Kasumi-1 (cell line): ENCODE measurements around the gene TM4SF5.
A peak's percentile ranks its signal among the peaks of the same experiment; 100 is the strongest.

Experiments used
- DNase-seq, 2 experiments: peaks; one replicate each; lab custom pipeline; 2025; lab: John Stamatoyannopoulos, UW

Gene TM4SF5, protein sequence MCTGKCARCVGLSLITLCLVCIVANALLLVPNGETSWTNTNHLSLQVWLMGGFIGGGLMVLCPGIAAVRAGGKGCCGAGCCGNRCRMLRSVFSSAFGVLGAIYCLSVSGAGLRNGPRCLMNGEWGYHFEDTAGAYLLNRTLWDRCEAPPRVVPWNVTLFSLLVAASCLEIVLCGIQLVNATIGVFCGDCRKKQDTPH

DNA sequence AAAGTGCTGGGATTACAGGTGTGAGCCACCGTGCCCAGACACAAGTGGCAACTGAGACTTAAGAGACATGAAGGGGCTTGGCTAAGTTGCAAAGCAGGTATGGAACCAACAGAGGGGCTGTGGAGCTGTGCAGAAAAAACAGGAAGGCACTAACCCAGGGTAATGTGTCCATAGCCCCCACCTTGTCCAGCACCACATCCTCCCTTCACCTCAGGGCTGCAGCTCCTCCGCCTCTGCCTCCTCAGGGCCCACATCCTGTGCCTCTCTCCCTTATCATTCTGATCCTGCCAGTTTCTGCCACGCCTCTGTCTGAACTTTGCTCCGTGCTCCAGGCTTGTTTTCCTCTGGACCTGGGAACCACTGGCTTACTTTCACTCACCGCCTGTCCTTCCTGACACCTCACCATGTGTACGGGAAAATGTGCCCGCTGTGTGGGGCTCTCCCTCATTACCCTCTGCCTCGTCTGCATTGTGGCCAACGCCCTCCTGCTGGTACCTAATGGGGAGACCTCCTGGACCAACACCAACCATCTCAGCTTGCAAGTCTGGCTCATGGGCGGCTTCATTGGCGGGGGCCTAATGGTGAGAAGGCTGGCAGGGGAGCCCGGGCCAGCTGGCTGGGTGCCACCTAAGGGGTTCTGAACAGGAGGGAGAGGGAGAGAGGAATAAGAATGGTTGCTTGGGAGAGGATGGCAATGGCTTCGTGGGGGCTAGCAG lies at the start of gene TM4SF5:
Gene TM4SF5, plus strand, starts transcription at position 368 of the 716 bp plus-strand sequence. Its CDS starts 37 bp downstream, at position 405.
- no peak for DNase-seq

DNA sequence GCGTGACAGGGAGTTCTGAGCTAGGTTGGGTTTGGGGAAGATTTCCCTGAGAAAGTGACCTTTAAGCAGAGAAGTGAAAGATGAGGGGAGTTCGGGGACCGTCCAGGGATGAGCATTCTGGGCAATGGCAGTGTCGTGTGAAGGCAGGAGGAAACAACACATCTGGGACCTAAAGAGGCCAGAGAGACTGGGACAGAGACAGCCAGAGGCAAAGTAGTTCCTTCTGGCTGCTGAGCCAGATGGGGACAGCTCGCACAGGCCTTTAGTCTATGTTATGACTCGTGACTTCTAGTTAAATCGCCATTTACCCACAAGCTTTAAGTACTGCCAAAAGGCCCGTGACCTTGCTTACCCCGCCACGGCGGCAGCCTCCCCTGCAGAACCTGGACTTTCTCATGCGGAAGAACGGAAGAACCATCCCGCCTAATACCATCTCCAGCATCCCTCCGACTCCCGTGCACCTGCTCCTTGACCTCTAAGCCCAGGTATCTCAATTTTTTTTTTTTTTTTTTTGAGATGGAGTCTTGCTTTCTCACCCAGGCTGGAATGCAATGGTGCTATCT lies 48.9 kb upstream of the TM4SF5 start:
- no peak for DNase-seq

DNA sequence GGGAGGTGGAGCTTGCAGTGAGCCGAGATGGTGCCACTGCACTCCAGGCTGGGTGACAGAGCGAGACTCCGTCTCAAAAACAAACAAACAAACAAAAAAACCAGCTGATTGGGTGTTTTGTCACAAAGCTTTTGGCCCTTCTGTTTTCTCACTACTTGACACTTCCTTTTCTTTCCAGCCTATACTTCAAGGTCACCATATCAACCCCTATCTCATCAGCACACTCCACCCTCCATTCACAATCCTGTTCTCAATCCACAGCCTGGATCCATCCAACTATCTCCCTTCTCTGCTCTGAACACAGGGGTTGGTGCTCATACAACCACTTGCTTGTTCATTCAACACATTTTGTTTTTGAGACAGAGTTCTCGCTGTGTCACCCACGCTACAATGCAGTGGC lies 47.0 kb upstream of the TM4SF5 start:
- no peak for DNase-seq

DNA sequence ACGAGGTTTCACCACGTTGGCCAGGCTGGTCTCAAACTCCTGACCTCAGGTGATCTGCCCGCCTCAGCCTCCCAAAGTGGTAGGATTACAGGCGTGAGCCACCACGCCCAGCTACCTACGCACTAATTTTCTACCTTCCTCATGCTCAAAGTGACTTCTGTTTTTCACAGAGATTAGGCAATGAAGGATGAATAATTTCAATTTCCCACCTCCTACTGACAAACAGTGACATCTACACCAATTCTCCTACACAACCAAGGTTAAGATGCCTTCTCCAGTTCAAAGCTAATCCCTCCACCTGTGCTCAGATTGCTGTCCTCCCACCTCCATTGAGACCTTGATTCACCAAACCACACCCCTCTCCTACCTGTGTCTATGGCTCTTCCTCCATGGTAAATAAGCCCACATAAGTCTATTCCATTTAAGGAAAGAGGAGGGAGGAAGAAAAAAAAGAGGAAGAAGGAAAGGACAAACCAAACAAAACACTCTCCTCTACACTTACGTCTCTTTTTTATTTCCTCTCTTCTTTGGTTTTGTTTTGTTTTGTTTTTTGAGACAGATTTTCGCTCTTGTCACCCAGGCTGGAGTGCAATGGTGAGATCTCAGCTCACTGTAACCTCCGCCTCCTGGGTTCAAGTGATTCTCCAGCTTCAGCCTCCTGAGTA lies 45.9 kb upstream of the TM4SF5 start:
- peak in 1 of 2 experiments; percentile 17 for DNase-seq

DNA sequence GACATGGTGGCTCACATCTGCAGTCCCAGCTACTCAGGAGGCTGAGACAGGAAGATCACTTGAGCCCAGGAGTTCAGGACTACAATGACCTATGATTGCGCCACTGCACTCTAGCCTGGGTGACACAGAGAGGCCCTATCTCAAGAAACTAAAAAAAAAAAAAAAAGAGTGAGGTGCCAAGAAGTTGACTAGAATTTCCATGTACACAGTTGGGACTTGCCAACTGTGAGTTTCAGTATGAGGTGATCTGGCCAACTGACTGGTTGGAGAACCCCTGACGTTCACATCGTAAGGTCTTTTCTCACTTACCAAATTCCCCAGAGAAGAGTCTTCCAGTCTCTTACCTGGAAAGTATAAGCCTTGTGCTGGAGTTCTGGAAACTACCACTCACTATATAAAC lies 43.6 kb upstream of the TM4SF5 start:
- DNase-seq: no peak

DNA sequence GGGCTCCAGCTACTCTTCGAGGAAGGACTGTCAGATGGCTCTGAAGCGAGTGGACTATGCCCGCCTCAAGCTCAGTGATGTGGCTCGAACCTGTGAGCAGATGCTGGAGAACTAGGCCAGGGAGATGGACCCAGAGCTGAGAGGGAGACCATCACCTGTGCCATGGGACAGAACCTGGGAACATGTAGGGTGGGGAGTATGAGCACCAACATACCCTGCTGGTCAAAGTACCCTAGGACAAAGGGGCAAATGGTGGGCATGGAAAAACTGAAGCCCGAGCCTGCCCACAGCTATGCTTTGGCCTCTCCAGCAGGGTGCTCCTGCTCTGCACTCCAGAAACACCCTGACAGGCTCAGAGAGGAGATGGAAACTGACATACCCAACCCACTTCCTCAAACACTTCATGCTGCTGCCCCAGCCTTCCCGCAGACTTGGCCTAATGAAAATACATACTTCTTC lies 38.6 kb upstream of the TM4SF5 start:
- peak; percentile 76 to 89 for DNase-seq

DNA sequence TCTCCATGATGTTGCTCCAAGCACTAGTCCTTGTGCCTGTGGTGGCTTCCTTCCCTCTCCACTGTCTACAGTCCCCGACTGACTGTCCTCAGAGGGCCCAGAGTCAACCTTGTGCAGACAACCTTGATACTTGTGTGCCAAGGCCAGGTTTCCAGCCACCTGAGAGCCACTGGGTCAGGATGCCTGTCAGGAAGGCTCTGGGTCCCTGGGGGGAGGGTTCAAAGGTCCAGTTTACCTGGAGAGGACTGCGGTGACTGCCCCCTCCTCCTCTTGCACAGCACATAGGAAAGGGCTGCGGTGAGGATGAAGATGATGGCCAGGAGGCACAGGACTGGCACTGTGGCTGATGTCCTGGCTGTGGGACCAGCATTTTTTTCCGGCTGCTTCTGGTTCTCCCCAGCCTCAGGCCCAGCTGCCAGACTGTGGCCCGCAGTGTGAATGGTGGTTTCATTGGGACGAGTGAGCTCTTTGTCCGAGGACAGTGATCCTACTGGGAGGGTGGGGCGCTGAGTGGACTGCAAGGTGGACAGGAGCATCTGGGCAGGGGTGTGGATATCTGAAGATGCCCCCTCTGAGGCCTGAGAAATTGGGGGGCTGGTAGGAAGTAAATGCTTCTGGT lies 36.7 kb upstream of the TM4SF5 start:
- DNase-seq: no peak

DNA sequence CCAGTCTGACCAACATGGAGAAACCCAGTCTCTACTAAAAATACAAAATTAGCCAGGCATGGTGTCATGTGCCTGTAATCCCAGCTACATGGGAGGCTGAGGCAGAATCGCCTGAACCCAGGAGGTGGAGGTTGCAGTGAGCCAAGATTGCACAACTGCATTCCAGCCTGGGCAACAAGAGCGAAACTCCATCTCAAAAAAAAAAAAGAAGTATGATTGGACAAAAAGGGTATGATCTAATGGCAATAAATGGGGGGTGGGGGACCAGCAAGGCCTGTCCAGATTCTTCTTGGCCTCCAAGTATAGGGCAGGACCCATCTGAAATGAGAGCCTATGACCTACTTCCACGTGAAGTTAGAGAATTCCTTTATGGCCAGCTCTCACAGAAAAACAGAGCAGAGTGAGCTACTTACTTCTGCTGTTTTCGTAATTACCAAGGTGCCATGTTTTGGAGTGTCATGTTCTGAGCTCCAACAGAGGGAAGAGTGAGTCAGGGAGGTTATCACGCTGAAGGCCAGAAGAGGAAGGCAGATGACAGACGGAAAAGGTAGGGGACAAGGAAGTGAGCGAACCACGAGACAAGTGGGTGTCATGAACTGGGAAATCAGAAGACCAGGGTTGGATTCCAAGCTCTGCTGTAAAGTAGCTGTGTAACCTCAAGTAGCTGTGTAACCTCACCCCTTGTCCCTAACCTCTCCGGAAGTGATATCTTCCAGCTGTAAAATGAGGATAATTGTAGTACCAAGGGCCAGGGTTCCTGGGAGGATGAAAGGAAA lies 35.6 kb upstream of the TM4SF5 start:
- DNase-seq: peak; percentile 50 to 53

DNA sequence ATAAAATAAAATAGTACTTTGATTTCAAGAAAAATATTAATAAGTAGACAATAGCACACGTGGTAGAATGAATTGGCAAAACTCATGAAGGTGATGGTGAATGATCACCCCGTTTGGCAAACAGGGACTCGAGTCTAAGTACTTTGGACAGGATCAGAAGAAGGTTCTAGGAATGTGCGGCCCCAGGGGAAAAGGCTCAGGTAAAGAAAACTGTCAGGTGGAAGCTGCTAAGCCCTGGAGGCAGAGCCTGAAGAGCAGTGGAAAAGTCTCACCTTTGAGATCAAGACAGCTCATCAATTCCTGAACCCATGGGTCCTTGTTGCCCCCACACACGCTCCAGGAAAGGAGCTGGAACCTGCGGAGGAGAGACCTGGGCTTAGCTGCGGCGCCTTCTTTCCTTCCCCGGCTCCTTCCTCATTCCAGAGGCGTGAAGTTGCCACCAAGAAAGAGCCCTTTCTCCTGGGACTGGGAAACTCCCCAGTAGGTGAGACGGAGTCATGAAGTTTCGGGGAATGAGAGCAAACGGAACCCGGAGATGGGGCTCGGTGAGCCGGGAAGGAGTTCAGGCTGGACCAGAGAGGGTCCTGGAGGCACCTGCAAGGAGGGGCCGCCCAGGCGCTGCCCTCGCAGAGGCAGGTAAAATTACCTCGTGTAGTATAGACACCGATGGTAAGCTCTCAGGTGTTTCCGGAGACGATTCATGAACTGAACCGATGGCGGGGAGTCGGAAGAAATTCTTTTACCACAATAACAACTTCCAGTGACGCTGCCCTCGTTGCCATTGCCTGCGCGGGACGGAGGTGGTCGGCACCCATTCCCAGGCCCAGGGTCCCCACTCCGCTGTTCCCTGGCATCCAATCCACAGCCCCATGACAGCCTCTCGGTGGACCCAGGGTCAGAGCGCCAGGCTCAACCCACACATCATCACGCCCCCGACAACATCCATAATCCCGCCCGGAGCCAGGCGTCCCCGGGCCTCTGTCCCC lies 33.3 kb upstream of the TM4SF5 start:
- DNase-seq: no peak

DNA sequence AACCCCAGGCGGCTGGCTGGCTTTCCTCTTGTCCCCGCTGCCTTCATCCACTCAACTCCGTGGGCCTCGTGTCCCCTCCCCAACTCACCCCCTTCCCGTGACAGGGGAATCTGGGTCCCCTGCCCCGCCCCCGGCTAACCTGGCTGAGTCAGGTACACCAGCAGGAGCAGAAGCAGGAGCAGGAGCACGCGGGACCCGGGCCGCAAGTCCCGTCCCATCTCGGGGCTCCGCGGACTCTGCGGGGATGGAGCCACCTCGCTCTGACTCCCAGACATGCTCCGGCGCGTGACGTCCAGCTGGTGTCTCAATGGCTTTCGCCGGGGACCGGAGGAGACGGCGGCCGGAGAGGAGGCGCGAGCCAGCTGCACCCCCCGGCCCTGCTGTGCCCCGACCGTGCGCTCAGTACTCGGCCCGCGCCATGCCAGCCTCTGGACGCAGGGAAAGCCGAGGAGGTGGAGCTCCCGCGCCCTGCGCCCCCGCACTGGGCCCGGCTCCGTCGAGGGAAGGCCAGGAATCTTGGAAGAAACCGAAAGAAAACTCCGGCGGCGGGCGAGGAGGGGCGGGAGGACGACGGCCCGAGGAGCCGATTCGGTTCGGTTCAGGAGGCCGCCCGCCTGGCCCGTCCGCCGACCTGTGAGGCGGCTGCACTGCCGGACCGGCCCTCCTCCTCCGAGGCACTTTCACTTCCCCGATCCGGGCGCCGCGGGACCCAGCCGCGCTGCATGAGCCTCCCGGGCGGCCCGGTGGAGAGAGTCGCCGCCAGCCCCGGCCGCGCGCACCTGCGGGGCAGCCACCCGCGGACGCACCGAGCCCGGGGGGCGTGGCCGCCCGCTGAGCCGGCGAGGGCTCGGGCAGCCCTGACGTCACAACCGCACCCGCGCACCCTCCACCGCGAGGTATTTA lies 32.3 kb upstream of the TM4SF5 start, which contains the start of the genes CXCL16 and ZMYND15:
Gene CXCL16, minus strand, starts transcription at position 807 of the 903 bp plus-strand sequence. Its CDS starts 589 bp downstream, at position 218.
Gene ZMYND15, plus strand, starts transcription at position 712 of the 903 bp plus-strand sequence. CDS start 716 bp downstream, outside the sequence.
- no peak for DNase-seq

DNA sequence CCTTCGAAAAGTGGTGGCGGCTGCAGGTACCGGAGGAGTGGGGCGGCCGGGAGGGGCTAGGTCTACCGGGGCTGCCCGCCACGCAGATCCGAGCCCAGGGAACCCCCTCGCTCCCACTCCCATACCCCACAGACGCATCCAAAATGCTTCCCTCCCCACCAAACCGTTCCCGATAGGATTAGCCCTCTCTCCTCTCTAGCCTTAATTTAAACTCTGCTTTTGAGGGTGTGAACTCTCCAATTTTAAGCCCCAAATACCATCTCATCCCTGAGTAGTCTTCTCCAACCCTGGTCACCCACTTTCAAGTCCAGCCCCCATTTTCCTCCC lies 31.7 kb upstream of the TM4SF5 start:
- DNase-seq: no peak

DNA sequence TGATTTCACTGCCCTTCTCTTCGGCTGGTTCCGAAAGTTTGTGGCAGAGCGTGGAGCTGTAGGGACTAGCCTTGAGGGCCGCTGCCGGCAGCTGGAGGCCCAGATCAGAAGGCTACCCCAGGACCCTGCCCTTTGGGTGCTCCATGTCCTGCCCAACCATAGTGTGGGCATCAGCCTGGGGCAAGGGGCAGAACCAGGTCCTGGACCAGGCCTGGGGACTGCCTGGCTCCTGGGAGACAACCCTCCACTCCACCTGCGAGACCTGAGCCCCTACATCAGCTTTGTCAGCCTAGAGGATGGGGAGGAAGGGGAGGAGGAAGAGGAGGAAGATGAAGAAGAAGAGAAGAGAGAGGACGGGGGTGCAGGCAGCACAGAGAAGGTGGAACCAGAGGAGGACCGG lies 31.1 kb upstream of the TM4SF5 start:
- no peak for DNase-seq

DNA sequence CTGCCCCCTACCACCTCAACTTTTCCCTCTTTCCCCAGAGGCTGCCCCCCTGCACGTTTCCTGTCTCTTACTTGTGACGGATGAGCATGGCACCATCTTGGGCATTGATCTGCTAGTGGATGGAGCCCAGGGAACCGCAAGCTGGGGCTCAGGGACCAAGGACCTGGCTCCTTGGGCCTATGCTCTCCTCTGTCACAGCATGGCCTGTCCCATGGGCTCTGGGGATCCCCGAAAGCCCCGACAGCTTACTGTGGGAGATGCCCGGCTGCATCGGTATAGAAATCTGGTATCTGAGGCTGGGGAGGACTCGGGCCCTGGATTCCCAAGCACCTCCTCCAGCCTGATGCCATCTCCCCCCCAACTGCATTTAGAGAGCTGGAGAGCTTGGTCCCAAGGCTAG lies 30.1 kb upstream of the TM4SF5 start:
- no peak for DNase-seq

DNA sequence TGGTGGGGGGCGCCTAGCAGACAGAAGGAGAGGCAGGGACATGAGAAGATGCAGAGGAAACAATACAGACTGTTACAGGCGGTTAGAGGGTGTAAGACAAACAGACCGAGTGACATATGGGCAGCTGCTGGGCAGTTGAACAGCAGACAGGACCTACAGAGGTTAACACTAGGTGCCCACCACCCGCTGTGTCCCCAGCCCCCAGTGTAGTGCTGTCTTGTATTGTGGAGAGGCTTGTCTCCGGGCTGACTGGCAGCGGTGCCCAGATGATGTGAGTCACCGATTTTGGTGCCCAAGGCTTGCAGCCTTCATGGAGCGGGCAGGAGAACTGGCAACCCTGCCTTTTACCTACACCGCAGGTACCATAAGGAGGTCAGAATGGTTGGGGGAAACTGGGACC lies 29.6 kb upstream of the TM4SF5 start:
- no peak for DNase-seq

DNA sequence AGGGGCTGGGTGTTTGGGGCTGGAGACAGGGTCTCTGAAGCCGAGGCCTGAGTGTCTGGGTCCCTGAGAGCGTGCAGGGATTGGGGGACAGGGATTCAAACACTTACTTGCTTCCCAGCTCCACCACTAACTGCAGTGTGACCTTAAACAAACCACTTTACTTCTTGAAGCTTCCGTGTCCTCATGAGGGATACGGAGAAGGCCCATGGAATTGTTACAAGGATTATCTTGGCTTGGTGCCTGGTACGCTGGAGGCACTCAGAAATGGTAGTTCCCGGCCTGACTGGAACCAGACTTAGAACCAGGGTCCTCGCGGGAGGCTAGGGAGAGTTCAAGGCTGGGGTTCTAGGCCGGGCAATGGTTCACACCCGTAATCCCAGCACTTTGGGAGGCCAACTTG lies 29.1 kb upstream of the TM4SF5 start:
- DNase-seq: no peak

DNA sequence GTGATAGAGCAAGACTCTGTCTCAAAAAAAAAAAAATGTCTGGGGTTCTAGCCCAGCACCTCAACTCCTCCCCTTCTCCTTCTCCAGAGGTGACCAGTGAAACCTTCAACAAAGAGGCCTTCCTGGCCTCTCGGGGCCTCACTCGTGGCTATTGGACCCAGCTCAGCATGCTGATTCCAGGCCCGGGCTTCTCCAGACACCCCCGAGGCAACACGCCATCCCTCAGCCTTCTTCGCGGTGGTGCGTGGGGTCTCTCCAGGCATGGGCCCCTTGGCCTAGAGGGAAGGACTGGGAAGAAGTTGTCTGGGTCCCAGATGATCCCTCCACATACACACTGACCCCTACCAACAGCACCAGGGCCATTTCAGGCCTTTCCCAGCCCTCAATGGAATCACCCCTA lies 28.5 kb upstream of the TM4SF5 start:
- no peak for DNase-seq

DNA sequence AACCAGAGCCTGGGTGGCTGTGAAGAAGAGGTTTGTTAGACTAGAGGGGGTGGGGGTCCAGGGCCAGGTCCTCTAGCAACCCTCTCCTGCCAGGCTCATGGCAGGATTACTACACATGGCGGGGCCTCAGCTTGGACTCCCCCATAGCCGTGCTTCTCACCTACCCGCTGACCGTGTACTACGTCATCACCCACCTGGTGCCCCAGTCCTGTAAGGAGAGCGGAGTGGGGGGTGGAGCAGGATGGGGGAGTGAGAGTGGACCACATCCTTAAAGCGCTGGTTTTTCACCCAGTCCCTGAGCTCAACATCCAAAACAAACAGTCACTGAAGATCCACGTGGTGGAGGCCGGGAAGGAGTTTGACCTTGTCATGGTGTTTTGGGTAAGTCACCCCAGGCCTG lies 27.8 kb upstream of the TM4SF5 start:
- DNase-seq: no peak

DNA sequence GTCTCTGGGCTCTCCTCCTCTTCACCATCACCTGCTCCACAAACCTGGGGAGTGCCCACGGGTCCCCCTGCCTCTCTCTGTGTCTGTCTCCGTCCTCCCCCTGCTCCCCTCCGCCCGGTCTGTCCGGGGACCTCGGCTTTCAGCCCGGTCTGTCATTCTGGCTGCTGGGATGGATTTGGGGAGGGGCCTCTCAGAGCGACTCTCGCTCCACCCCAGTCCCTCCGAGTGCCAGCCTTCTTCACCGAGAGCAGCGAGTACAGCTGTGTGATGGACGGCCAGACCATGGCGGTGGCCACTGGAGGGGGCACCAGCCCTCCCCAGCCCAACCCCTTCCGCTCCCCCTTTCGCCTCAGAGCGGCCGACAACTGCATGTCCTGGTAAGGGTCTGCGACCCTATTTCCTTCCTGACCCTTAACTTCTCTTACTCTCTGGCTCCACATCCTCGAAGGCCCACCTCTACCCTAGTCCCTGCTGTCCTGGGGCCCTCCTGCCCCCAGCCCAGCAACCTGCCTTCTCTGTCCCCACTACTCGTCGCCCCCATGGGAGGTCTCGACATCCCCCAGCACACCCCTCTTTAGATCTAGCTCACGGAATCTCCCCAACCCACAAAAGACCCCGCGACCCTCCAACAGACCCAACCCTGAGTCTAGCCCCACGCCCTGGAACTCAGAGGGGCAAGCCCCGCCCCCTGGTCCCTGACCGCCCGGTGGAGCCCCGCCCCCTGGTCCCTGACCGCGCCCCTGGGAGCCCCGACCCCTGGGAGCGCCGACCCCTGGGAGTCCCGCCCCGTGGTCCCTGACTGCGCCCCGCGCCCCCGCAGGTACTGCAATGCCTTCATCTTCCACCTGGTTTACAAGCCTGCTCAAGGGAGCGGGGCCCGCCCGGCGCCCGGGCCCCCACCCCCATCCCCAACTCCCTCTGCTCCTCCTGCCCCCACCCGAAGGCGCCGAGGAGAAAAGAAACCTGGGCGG lies 26.4 kb upstream of the TM4SF5 start:
- no peak for DNase-seq
